Measurements from ENCODE around the gene TBC1D2B.
"Not testable (repeated sequence)": the region's sequence is repeated elsewhere in the genome, so short reads cannot be mapped to it uniquely, and the experiment has no call there.

GRCh38 chr15:77976760-77977525, 100.6 kb downstream of the TBC1D2B start:
- TF ChIP-seq POLR2AphosphoS5 (IDR thresholded peaks at IDR 0.05; ENCODE audit: insufficient read depth, low read depth, low read length); EZH2 (IDR thresholded peaks at IDR 0.05; ENCODE audit: borderline replicate concordance, low read depth, low read length, severe bottlenecking); GATA2 (IDR thresholded peaks at IDR 0.05; ENCODE audit: insufficient read depth, insufficient read length, low read depth, low read length); POLR2A (IDR thresholded peaks at IDR 0.05; ENCODE audit: low read depth, low read length); MAX (IDR thresholded peaks at IDR 0.05; ENCODE audit: insufficient read depth, insufficient read length); FOS (IDR thresholded peaks at IDR 0.05; ENCODE audit: borderline replicate concordance, insufficient read depth, low read length); MYC (IDR thresholded peaks at IDR 0.05; ENCODE audit: low read depth, low read length); JUN (IDR thresholded peaks at IDR 0.05; ENCODE audit: borderline replicate concordance, insufficient read depth, insufficient read length, low read depth): not testable (repeated sequence)
- TF ChIP-seq, protein P1, sequence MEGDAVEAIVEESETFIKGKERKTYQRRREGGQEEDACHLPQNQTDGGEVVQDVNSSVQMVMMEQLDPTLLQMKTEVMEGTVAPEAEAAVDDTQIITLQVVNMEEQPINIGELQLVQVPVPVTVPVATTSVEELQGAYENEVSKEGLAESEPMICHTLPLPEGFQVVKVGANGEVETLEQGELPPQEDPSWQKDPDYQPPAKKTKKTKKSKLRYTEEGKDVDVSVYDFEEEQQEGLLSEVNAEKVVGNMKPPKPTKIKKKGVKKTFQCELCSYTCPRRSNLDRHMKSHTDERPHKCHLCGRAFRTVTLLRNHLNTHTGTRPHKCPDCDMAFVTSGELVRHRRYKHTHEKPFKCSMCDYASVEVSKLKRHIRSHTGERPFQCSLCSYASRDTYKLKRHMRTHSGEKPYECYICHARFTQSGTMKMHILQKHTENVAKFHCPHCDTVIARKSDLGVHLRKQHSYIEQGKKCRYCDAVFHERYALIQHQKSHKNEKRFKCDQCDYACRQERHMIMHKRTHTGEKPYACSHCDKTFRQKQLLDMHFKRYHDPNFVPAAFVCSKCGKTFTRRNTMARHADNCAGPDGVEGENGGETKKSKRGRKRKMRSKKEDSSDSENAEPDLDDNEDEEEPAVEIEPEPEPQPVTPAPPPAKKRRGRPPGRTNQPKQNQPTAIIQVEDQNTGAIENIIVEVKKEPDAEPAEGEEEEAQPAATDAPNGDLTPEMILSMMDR (IDR thresholded peaks at IDR 0.05; ENCODE audit: extremely low read depth in 1 of 2, insufficient read depth in 1 of 2, low read depth in 1 of 2, low read length in 2 of 2) = not testable (repeated sequence)

Data from endothelial cell of umbilical vein (primary cell).